Tibial nerve (tissue), 3 donors: ENCODE measurements around the gene SMAD1.

ENCODE experiments used
- CTCF ChIP-seq, 5 experiments: fragments of 200-600 bp in 3 of 5; fragments of 450-650 bp in 2 of 5; sonication (generic) in 3 of 5; IDR thresholded peaks; one replicate each; pipeline ENCODE4 v1.5.1; 2016 to 2019; ENCODE audit warnings: antibody characterized with exemption in 5 of 5, mild to moderate bottlenecking in 3 of 5, moderate library complexity in 2 of 5
- POLR2A ChIP-seq, 2 donors: fragments of 450-650 bp; IDR thresholded peaks; one replicate each; pipeline ENCODE4 v1.6.1; 2017; ENCODE audit warnings: antibody characterized with exemption in 2 of 2, mild to moderate bottlenecking in 2 of 2, moderate library complexity in 2 of 2

- TF ChIP-seq CTCF (IDR thresholded peaks at IDR 0.05) (no peak), POLR2A (IDR thresholded peaks at IDR 0.05) (no peak)
These were observed 85.9 kb downstream of the SMAD1 start for GRCh38 chr4:145567516-145567915.
